HG02798 (cell line): ENCODE results near the gene PEPD.
"Not testable (repeated sequence)": the region's sequence is repeated elsewhere in the genome, so short reads cannot be mapped to it uniquely, and the experiment has no call there.

Source experiments
- ATAC-seq: cut with Tn5 transposase; IDR thresholded peaks from one replicate; pipeline ENCODE4 v1.9.1; 2021; ENCODE audit warnings: mild to moderate bottlenecking; ENCODE audit not compliant: unreplicated experiment, poor library complexity

PEPD gene

GRCh38 chr19:33479570-33479969 lies 42.0 kb downstream of the PEPD start:
- ATAC-seq = not testable (repeated sequence)

DNA sequence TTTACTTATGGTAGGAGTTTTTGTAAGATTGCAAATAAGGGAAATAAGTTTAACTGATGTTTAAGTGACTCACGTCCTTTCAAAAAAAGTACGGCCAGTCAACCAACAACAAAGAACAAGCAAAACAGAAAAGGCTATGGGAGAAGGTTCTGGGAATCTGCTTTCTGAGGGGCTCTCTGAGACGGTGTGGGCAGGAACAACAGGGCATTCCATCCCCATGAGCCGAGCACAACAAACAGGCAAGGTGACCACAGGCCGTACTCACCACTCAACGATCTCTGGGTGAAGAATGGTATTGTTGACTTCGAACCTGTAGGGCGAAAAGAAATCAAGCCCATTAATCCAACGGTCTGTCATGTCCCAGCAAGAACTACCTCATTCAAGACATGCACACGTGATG lies 43.8 kb downstream of the PEPD start:
- no peak for ATAC-seq

GRCh38 chr19:33476151-33476707 lies 45.4 kb downstream of the PEPD start:
- no peak for ATAC-seq

- ATAC-seq = no peak
Measured at GRCh38 chr19:33473653-33474305, 47.8 kb downstream of the PEPD start.

GRCh38 chr19:33472691-33473652 lies 48.6 kb downstream of the PEPD start:
- no peak for ATAC-seq

GRCh38 chr19:33472226-33472625 lies 49.4 kb downstream of the PEPD start:
- no peak for ATAC-seq

DNA sequence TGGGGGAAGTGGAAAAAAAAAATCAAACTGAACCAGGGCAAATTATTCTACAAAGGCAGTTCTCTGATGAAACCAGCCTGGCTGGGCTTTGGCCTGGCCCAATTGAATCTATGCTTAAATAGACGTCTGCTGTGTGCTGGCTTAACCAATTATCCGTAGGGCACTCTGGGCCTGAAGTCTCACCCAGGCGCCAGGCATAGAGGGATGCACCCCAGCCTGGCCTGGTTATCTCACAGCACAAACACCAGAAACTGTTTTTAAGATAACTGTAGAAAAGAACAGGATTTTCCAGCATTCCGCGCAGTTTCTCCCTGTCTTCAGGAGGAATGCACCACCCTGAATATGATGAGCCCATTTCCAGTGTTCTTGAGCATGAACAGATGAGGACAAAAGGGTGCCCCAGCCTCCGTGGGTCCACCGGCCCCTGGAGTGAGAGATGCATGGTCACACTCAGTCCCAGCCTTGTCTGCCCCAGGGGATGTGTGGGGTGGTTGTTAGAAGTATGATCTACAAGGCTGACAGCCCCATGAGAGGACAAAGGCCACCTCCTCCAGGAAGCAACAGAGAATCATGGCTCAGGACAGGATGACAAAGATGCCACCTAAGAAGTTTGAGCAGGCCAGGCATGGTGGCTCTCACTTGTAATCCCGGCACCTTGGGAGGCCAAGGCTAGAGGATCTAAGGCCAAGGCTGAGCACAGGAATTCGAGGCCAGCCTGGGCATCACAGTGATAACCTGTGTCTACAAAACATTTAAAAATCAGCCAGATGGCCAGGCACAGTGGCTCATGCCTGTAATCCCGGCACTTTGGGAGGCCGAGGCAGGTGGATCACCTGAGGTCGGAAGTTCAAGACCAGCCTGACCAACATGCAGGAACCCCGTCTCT lies 50.2 kb downstream of the PEPD start:
- no peak for ATAC-seq

GRCh38 chr19:33470686-33471085 lies 50.9 kb downstream of the PEPD start:
- ATAC-seq = no peak

GRCh38 chr19:33470040-33470330 lies 51.6 kb downstream of the PEPD start:
- no peak for ATAC-seq

GRCh38 chr19:33469171-33470039 lies 52.2 kb downstream of the PEPD start:
- no peak for ATAC-seq

- no peak for ATAC-seq
Measured at GRCh38 chr19:33468361-33469170, 53.0 kb downstream of the PEPD start.

DNA sequence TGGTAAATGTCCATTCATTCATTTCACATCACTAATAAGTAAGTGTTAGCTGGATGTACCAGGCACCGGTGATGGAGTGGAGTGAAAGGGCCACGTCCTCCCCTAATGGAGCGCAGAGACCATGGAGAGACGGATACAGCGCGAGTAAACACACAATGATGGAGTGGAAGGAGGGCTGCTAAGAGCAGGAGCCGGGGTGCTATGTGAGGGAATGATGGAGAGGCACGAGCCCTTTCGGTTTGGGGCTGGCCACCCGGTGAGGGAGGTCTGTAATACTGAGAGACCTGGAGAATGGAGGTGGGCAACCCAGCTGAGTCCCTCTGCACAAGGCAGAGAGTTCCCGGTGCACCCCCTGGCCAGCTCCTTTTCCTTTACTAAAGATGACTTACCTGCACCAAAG lies 53.7 kb downstream of the PEPD start:
- no peak for ATAC-seq

DNA sequence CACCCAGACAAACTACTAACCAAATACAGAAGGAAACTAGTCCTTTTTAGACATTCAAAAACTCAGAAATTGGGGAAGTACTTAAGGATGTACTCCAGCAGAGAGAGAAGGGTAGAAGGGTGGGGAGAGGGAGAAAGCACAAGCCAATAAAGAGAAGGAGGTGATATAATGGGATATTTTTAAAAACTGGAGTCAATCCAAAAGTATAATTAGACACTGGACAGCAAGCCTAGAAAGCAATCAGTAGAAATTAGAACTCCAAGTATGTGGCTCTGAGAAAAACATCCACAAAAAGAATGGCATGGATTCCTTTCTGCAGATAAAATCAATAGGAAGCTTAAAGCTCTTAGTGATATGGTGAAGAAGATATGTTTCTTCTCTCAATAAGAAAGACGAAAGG lies 55.8 kb downstream of the PEPD start:
- no peak for ATAC-seq

GRCh38 chr19:33465371-33465770 lies 56.2 kb downstream of the PEPD start:
- ATAC-seq = no peak

DNA sequence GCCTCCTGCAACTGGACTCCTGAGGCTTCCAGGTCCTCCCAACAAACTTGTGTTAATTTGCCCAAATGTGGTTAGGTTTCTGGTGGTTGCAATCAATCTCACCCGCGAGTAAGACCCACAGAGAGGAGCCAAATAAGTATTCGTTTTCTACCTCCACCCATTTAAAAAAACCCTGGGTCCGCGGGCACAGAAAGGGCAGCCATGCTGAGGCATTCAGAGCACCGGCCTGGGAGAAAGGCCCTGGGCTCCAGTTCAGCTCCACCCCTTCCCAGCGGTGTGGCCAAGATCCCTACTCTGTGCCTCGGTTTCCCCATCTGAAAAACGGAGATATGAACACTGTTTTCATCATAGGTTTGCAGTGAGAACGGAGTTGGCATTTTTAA lies 56.9 kb downstream of the PEPD start:
- ATAC-seq = no peak

- ATAC-seq = no peak
Measured at GRCh38 chr19:33464010-33464732, 57.4 kb downstream of the PEPD start.

- no peak for ATAC-seq
Measured at GRCh38 chr19:33463199-33463598, 58.4 kb downstream of the PEPD start.

DNA sequence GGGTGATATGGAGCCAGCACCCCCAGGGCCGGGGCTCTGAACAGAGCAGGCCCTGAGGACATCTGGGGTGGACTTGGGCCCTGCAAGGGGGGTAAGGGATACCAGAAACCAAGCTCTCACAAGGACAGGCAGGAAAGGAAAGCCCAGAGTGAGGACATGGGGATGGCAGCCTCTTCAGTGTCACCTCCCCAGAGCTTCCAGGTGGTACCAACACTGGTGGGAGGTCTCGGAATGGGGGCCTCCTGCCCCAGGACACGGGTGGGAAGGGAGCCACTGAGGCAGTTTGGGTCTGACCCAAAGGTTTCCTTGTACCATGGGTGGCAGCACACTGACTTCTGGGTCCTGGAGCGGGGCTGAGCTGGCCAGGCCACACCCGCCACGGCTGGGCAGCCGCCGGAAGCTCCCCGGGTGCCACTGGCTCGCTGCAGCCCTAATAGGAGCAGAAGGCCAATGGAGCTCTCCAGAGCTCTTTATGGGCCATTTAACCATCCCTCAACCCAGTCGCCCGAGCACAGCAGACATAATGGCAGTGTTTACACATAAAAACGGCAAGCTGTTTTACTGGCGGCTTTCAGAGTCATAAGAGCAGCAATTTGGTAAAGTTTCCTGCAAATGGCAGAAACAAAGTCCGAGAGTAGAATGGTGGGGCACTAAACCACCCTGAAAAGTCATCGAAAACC lies 59.3 kb downstream of the PEPD start:
- ATAC-seq = no peak
